ENCODE data around the gene IL1RAPL2. TPM values are rescaled to one million over a fixed set of nuclear protein-coding genes. Genes with fewer than 3 reads are reported as not detected.

IL1RAPL2 gene
- total and polyA plus RNA-seq, 7 donors: not detected

- no peaks in the 10 kb centered on the region for H3K4me1 ChIP-seq
- WGBS, 3 donors: 32 to 48% (median 46%) methylated on average over 3 of the region's 3 CpGs
- no peaks in the 10 kb centered on the region for H3K36me3 ChIP-seq (ENCODE audit: insufficient read depth in 1 of 2, low read depth in 1 of 2)
- no peak overlapping the region for H3K4me3 ChIP-seq
- no peak for DNase-seq
- ATAC-seq: no peak
- no peak for TF ChIP-seq CTCF (IDR thresholded peaks at IDR 0.05)
- H3K27ac ChIP-seq: no peak overlapping the region
- intact Hi-C loops (cut with DNase I): loop anchor here in 1 of 2 donors (10.0 kb wide), 1 partner anchor 484 kb away; no protein-coding TSS in a partner anchor
- peaks cover 0 to 8% (median 0%) of the 10 kb centered on the region in 3 donors for H3K27me3 ChIP-seq (ENCODE audit: insufficient read depth in 3 of 3, low read length in 2 of 3)
- H3K9me3 ChIP-seq: no peaks in the 10 kb centered on the region
Measured at GRCh38 chrX:104681214-104681613, 115.2 kb downstream of the IL1RAPL2 start.

GRCh38 chrX:104684077-104684476 is 118.1 kb downstream of the IL1RAPL2 start:
- no peaks in the 10 kb centered on the region for H3K4me1 ChIP-seq
- H3K27me3 ChIP-seq (ENCODE audit: insufficient read depth in 3 of 3, low read length in 2 of 3): peaks cover 0 to 8% (median 0%) of the 10 kb centered on the region in 3 donors
- no peak overlapping the region for H3K4me3 ChIP-seq
- H3K27ac ChIP-seq: no peak overlapping the region
- ATAC-seq (no peak), DNase-seq (no peak)
- intact Hi-C loops (cut with DNase I): loop anchor here in 1 of 2 donors (10.0 kb wide), 1 partner anchor 481 kb away; no protein-coding TSS in a partner anchor
- 65 to 93% (median 80%) methylated on average over 2 of the region's 2 CpGs for WGBS, 3 donors
- H3K36me3 ChIP-seq (ENCODE audit: insufficient read depth in 1 of 2, low read depth in 1 of 2): no peaks in the 10 kb centered on the region
- no peaks in the 10 kb centered on the region for H3K9me3 ChIP-seq
- no peak for TF ChIP-seq CTCF (IDR thresholded peaks at IDR 0.05)

GRCh38 chrX:104695593-104695992 is 129.6 kb downstream of the IL1RAPL2 start:
- H3K27me3 ChIP-seq (ENCODE audit: insufficient read depth in 3 of 3, low read length in 2 of 3): peaks cover 0 to 5% (median 0%) of the 10 kb centered on the region in 3 donors
- intact Hi-C loops (cut with DNase I): no loop called here
- TF ChIP-seq CTCF (IDR thresholded peaks at IDR 0.05): no peak
- H3K36me3 ChIP-seq (ENCODE audit: insufficient read depth in 1 of 2, low read depth in 1 of 2): no peaks in the 10 kb centered on the region
- ATAC-seq (no peak), DNase-seq (no peak)
- H3K4me3 ChIP-seq: no peak overlapping the region
- H3K9me3 ChIP-seq: no peaks in the 10 kb centered on the region
- no peak overlapping the region for H3K27ac ChIP-seq
- no peaks in the 10 kb centered on the region for H3K4me1 ChIP-seq
- WGBS, 3 donors: 83 to 93% (median 91%) methylated on average over 9 of the region's 9 CpGs

GRCh38 chrX:104696667-104697066 is 130.7 kb downstream of the IL1RAPL2 start:
- ATAC-seq (no peak), DNase-seq (no peak)
- no peaks in the 10 kb centered on the region for H3K36me3 ChIP-seq (ENCODE audit: insufficient read depth in 1 of 2, low read depth in 1 of 2)
- H3K4me3 ChIP-seq: no peak overlapping the region
- no peak for TF ChIP-seq CTCF (IDR thresholded peaks at IDR 0.05)
- H3K27ac ChIP-seq: no peak overlapping the region
- H3K27me3 ChIP-seq (ENCODE audit: insufficient read depth in 3 of 3, low read length in 2 of 3): peaks cover 0 to 5% (median 0%) of the 10 kb centered on the region in 3 donors
- WGBS, 3 donors: 0 to 26% (median 9%) methylated on average over 1 of the region's 1 CpG
- intact Hi-C loops (cut with DNase I): no loop called here
- no peaks in the 10 kb centered on the region for H3K4me1 ChIP-seq
- H3K9me3 ChIP-seq: no peaks in the 10 kb centered on the region

GRCh38 chrX:104697294-104697693 is 131.3 kb downstream of the IL1RAPL2 start:
- ATAC-seq: no peak
- TF ChIP-seq CTCF (IDR thresholded peaks at IDR 0.05): no peak
- no peak for DNase-seq
- Histone ChIP-seq H3K36me3 (ENCODE audit: insufficient read depth in 1 of 2, low read depth in 1 of 2) (no peaks in the 10 kb centered on the region), H3K27ac (no peak overlapping the region), H3K9me3 (no peaks in the 10 kb centered on the region), H3K4me3 (no peak overlapping the region), H3K27me3 (ENCODE audit: insufficient read depth in 3 of 3, low read length in 2 of 3) (peaks cover 0 to 5% (median 0%) of the 10 kb centered on the region in 3 donors), H3K4me1 (no peaks in the 10 kb centered on the region)
- intact Hi-C loops (cut with DNase I): no loop called here

Data from psoas muscle (tissue), 8 donors.